ENCODE measurements around the gene DENND4A.
"Not testable (repeated sequence)": the region's sequence is repeated elsewhere in the genome, so short reads cannot be mapped to it uniquely, and the experiment has no call there.

DENND4A gene

DNA sequence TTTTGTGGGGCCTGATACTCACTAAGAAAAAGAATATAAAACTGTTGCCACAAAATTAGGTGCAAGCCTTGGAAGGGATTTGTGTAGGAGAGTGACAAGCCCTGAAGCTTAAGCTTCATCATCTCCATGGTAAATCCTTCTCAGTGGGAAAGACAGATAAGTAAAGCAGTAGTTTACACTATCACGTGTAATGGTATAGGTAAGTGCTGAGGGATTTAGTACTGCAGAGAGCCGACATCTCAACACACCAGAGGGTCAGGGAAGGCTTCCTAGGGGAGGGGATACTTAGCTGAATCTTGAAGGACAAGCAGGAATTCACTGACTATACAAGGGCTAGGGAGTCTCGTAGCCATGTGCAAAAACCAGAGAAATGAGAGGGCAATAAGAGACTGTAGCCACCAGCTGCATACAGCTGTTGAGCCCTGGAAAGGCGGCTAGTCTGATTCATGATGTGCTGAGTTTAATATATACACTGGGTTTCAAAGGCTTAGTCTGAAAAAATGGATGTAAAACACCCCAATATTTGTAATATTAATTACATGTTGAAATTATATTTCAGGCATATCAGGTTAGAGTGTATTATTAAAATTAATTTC is 159.2 kb downstream of the DENND4A start:
- no peak for DNase-seq (ENCODE audit: low read depth, low spot score)

DNA sequence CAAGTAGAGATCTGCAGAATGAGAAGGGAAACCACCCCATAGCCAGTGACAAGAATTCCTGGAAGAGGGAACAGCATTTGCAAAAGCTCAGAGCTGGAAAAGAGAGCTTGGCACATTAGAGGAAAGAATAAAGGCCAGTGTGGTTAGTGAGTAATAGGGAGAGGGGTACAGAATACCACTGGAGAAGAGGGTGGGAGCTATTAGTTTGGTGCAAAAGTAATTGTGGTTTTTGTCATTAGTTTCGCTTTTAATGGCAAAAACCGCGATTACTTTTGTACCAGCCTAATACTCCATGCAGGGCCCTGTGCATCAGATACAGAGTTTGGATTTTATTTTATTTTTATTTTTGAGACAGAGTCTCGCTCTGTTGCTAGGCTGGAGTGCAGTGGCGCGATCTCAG is 160.6 kb downstream of the DENND4A start:
- DNase-seq (ENCODE audit: low read depth, low spot score) = no peak

DNA sequence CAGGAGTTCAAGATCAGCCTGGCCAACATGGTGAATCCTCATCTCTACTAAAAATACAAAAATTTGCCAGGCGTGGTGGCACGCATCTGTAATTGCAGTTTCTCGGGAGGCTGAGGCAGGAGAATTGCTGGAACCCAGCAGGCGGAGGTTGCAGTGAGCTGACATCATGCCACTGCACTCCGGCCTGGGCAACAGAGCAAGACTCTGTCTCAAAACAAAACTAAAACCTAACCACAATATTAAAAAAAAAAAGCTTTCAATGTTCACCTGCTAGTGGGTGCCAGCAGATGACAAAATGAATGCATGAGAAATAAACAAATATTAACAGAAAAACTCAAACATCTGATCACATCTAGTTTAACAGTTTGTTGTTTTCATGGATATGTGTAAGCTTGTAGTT is 161.3 kb downstream of the DENND4A start:
- DNase-seq (ENCODE audit: low read depth, low spot score) = no peak

DNA sequence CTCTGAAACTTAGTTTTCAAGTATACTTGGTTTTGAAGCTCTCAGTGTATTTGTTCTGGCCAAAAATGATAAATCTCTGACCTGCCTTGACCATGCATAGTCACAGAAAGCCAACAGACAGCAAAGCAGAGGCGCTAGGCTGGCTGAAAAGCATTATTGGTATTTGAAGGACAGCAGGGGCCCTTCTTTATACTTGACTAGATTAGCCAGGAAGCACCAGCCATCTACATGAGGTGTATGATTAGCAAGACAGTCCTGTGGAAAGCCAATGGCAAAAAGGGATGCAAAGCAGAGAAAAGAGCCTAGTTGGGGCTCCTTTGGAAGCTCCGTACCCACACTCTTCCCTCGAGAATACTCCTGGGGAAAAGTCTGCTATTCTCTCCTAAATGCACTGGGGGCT is 162.5 kb downstream of the DENND4A start:
- no peak for DNase-seq (ENCODE audit: low read depth, low spot score)

DNA sequence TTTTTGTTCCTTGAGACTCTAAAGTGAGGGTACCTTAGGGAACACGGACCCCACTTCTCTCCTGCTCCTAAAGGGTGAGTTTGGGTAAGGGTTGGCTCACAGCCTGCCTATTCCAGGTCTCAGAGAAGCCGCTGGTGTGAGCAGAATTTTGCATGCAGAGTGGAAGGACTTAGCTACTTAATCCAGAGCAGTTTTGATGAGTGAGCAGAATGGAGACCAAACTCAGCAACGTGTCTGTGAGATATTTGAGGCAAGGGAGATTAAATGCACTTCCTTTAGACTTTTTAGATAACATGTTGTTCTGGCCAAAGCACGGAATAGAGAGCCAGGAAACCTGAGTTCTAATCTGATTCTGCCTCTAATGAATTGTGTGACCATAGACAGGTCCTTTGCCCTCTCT is 165.2 kb downstream of the DENND4A start:
- no peak for DNase-seq (ENCODE audit: low read depth, low spot score)

DNA sequence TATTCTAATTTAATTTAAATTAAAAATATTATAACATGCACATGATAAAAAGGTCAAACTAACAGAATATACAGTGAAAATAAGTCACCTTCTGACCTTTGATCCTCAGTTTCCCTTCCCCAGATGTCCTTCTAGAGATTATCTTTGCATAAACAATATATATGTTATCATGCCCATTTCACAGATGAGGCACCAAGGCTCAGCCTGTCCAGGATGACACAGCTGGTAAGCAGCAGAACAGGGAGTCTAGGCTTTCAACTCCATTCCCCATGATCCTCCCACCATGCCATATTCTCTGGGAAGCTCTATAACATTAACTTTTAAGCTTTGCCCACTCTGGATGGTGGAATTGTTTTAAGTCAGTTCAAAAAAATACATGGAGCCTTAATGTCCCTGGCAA is 169.0 kb downstream of the DENND4A start:
- no peak for DNase-seq (ENCODE audit: low read depth, low spot score)

DNA sequence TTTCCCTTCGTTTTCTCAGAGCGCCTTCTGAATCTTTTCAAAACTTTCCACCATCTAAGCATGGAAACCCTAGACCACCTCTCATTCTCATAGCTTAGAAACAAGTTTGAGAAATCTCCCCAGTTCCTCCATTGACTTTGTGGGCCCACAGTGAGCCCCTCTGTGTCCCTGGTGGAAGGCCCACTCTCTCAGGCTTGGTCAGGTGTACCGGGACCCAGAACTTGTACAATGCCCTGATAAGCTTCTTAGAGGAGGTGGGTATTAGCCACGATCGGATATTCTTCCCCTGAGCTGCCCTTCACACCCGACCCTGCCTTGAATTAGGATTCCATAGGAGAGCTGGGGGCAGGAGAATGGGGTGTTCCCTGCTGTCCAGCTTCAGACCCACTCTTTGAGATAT is 170.5 kb downstream of the DENND4A start, which contains the start of gene SLC24A1:
TSS of gene SLC24A1 (plus strand) at position 301 of the 400 bp plus-strand sequence. CDS start 2,143 bp downstream, outside the sequence.
- DNase-seq (ENCODE audit: low read depth, low spot score) = no peak

DNA sequence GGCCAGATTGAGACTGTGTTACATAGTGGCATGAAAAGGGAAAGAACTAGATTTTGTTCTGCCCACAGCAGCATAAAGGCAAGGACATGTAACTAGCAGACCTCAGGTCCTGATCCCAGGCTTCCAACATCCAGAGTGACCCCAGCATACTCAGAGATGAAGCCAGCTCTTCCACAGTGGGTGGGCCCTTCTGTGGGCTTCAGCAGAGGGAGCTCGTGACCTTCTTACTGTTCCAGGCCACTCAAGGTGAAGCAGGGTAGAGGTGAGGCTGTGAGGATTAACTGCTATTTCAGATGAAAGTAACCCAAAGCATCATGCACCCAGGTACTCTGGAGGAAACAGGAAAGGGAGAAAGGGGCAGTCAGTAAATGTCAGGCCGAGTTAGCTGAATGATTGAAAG is 171.3 kb downstream of the DENND4A start:
- DNase-seq (ENCODE audit: low read depth, low spot score) = no peak

DNA sequence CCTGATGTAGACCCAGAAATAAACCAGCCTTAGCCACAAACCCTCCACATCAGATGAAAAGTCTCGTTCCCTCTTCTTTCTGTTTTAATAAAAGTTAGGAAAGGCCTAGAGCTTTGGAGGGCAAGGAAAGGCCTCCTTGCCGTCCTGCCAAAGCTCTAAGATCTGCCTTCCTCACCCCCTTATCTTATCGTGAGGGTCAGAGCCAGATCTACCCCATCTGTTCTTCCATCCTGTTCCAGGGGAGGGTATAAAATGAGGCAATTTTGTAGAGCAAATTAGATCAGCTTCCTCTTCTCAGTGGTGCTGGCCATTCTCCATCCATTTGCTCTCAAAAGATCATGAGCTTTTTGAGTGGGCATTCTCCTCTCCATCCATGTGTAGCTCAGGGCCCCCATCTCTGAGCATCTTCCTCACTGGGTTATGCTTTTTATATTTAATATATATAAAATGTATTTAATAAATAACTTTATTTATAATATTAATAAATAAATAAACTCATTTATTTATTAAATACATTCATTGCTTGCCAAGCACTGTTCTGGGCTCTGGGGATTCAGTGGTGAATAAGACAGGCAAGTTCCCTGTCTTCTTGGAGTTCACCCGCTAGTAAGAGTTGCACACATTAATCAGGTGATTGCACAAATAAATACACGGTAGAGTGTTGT is 172.3 kb downstream of the DENND4A start:
- no peak for DNase-seq (ENCODE audit: low read depth, low spot score)

DNA sequence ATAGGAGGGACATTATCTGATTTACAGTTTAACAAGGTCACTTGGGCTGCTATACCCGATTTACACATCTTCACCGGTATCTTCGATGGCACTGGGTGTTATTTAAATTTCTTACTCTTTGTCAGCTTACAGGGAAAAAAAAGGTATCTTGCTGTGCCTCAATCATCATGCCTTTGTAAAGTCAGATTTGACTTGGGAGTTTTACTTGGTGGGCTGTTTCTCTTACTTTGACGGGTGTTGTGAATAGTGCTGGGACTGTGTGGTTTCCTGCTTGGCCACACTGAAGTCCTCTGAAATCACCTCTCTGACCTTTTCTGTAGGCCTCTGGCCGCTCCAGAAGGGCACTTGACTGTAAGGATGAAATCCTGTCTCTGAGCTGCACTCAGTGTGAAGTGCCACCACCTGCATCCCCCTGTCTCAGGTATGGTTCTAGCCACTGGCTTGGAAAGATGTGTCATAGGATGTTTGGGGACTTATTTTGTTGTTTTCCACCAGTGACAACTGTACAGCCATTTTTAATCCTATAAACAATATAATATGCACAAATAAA is 173.5 kb downstream of the DENND4A start:
- DNase-seq (ENCODE audit: low read depth, low spot score) = no peak

DNA sequence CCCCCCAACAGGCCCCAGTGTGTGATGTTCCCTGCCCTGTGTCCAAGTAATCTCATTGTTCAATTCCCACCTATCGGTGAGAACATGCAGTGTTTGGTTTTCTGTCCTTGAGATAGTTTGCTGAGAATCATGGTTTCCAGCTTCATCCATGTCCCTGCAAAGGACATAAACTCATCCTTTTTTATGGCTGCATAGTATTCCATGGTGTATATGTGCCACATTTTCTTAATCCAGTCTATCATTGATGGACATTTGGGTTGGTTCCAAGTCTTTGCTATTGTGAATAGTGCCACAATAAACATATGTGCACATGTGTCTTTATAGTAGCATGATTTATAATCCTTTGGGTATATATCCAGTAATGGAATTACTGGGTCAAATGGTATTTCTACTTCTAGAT is 176.2 kb downstream of the DENND4A start:
- not testable (repeated sequence) for DNase-seq (ENCODE audit: low read depth, low spot score)

DNA sequence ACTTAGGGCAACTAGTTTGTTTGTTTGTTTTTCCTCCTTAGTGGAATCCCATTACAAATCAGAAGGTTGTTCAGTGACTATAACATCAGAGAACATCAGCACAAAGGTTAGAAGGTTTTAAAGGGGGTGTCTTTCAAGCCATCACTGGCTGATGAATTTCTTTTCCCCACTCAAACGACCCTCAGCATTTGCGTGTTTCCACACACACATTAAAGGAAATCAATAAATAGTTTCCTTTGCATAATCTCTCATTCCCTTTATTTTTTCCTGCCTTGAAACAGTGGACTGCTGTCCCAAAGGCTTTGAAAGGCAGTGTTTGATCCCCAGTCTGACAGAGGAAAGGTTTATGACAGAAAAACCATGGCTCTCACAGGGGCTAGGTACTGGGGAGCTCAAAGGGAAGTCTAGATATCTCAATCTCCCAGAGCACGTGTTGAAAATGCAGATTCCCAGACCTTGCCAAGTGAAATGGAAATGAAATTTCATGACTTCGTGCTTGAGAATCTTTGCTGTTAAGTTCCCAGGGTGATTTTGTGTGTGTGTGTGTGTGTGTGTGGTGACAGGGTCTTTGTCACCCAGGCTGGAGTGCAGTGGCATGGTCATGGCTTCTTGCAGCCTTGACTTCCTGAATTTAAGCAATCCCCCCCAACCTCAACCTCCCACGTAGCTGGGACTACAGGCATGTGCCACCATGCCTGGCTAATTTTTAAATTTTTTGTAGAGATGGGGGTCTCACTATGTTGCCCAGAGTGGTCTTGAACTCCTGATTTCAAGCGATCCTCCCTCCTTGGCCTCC is 178.9 kb downstream of the DENND4A start:
- DNase-seq (ENCODE audit: low read depth, low spot score) = no peak

DNA sequence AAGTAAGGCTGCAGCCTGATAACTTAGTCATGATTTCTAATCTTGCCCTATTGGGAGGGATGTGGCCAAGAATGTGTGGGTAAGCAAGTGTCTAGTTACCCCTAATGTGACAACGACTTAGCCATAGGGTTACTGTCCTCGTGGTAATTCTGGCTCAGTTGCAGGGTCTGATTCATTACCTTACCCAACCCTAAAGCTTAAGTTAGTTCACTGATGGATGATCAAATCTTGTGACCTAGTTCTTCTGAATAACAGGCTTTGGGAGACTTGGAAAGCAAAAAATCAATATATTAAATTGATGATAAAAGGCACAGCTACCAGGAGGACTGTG is 179.5 kb downstream of the DENND4A start:
- no peak for DNase-seq (ENCODE audit: low read depth, low spot score)

DNA sequence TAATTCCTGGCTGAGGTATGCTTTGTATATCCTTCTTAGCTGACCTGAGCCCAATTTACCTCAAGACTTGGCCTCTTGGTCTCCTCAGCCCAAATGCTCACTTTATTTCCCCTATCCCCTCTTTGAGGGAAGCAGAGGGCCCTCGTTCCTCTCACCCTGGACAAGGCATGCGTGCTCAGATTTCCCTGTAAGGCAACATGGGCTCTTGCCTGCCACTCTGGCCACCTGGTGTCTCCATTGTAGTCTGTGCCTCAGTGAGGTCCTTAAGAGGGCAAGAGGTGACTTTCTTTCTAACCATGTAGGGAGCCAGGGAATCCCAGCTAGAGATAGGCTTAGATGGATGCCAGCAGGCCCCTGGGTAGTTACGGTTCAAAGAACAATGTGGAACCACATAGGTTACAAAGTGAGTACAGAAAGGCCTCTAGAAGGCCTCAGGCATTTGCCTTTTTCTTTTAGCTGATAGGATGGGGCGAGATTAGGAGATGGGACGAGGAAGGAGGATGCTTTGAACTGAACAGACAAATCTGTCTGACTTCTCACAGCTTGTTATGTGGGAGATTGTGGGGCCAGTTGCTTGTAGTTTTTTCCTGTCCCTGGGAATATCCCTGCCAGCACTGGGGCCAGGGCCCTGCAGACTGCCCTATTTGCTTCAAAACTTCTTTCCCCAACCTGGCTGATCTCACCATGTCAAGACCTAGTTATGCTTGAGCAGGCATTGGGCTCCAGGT is 180.0 kb downstream of the DENND4A start:
- DNase-seq (ENCODE audit: low read depth, low spot score) = no peak

DNA sequence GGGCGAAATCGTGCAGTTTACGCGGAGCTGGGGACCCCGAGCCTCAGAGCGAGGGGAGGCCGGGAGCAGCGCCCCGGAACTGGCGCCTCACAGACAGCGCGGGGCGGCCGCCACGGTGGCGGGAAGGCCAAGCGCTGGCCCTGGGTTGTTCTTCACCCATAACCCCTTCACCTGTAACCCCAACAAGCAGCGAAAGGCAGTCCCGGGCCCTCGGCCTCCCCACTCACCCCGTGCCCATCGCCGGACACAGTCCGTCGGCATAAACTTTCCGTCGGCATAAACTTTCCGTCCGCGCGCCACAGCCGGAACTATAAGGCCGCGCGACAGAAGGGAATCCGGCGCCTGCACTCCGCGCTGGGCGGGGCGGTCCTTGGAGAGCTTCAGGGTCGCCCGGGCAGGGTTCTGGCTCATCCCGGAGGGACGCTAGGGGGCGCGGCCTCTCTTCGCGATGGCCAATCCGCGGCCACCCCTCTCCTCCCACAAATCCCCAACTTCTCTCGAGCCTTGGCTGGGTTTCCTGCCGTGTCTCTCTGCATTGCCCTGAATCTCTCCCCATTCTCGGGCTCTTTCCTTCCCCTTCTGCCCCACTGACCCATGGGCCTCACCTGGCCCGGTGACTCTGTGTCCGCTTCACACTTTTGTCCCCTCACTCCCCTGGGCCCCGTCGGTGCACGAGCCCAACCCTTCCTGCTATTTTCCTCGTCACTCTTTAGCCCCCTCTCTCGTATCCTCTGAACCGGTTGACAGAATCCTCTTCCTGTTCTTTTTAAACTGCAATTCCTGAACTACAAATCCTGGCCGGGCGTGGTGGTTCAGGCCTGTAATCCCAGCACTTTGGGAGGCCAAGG is 181.0 kb downstream of the DENND4A start, which contains the start of gene INTS14:
TSS of gene INTS14 (minus strand) at position 261 of the 848 bp plus-strand sequence. CDS start 3,751 bp downstream, outside the sequence.
- peak; percentile 78 for DNase-seq (ENCODE audit: low read depth, low spot score)
